SW 1271 (cell line): ENCODE data around the gene PPM1D.
"Not testable (repeated sequence)": the region's sequence is repeated elsewhere in the genome, so short reads cannot be mapped to it uniquely, and the experiment has no call there.

Experiments
- DNase-seq, 2 experiments: peaks; one replicate each; lab custom pipeline; 2025; lab: John Stamatoyannopoulos, UW

The PPM1D gene

DNA sequence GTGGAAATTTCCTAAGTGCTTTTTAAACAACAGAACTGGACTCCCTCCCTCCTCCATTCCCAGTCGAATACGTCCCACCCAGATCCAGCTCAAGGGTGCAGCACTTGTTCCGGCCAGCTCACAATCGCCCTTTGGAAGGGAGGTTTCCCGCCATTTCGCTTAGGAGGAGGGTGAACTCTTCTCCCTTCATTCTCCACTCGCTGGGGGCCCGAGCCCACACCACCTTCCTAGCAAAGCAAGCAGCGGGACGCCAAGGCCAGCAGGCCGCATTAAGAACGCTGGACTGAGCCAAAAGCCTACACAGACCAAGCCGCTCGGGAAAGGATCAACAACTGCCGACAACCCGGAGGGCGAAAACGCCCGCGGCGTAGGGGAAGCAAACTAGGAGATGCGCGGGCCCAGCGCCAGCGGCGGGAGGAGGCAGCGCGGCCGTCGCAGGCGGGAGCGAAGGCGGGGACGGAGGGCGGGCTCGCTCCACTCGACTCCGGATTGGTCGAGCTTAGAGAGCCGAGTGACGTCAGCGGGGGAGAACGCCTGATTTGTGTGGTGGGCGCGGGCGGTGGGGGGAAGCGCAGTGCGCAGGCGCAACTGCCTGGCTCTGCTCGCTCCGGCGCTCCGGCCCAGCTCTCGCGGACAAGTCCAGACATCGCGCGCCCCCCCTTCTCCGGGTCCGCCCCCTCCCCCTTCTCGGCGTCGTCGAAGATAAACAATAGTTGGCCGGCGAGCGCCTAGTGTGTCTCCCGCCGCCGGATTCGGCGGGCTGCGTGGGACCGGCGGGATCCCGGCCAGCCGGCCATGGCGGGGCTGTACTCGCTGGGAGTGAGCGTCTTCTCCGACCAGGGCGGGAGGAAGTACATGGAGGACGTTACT is at the start of gene PPM1D:
PPM1D (plus strand) TSS at position 574 of the 870 bp plus-strand sequence; CDS start at position 796, 222 bp downstream.
- DNase-seq = peak; percentile 96 to 97

- not testable (repeated sequence) for DNase-seq
Measured at GRCh38 chr17:60552255-60552654, 47.7 kb upstream of the PPM1D start.

GRCh38 chr17:60554377-60554788 is 45.6 kb upstream of the PPM1D start:
- peak in 1 of 2 experiments; percentile 28 for DNase-seq

DNA sequence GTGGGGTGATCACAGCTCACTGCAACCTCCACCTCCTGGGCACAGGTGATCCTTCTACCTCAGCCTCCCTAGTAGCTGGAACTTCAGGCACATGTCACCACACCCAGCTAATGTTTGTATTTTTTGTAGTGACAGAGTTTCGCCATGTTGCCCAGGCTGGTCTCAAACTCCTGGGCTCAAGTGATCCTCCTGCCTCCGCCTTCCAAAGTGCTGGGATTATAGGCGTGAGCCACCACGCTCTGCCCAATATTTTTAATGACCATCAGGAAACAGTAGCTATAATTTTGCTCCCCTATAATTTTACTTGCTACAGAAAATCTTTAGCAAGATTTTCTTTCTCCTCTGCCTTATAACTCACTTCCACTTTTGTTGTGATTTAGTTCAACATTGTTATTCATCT is 44.2 kb upstream of the PPM1D start:
- no peak for DNase-seq

- no peak for DNase-seq
Measured at GRCh38 chr17:60557805-60558204, 42.2 kb upstream of the PPM1D start.

DNA sequence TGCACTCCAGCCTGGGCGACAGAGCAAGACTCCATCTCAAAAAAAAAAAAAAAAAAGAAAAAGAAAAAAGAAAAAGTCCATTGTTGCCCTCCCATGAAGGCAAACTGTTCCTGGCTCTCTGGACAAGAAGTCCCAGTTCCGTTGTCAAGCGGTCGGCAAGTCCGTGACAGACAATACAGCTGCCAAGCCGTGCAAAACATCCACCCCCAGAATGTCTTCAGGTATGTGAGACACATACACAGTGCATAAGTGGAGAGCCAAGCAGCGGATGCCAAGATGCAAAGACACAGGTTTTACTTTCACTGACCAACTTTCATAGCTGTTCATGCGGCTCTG is 40.4 kb upstream of the PPM1D start:
- no peak for DNase-seq

DNA sequence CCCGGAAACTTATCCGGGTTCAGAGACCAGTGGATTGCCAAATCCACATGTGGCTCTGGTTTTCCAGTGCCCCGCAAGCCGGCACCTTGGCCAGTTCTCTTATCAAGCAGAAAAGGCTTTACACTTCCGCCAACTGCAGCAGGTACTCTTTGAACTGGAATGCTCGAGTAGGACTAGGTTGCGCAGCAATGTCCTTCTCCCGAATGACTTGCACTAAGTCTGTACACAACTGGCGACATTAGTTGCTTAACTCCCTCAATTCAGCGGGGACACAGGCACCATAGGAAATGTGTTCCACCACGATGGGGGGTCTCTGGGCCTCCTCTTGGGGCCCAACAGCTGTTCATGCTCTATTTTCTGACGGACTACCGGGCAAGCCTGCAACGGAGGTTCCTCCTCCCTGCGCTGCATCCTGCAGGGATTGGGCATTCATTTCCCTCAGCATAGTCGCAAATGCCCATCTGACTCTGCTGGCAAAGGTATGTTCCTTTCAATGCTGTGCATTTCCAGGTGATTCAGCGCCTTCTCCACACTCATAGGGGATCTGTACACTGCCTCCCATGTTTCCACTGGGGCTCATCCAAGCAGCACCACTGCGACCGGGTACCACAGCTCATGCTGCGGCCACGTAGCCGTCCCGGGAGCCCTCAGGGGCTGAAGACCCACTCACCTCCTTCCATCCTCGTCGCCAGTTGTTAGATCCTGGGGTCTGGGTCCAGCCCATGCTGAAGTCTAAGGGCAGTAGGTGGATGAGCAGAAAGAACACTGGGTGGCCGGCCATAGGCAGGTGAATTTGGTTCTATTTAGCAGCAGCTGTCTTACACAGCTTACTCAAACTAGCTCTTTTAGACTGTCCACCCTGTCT is 39.8 kb upstream of the PPM1D start:
- DNase-seq = no peak

DNA sequence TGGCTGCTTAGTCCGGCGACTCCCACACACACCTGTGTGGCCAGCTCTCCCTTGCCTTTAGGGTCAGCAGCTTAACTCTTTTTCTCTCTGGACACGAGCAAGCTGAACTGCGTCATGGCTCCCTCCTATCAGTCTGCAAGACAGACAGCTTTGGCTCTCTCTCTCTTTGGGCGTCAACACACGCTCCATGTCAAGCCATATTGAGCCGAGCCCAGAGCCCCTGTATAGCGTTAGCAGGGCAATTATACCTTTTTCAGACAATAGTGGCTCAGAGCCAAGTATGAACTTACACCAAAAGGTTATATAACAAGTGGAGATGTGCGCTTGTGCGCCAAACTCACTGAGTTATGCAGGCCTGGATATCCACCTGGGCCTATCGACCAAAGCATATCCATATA is 39.1 kb upstream of the PPM1D start:
- no peak for DNase-seq

DNA sequence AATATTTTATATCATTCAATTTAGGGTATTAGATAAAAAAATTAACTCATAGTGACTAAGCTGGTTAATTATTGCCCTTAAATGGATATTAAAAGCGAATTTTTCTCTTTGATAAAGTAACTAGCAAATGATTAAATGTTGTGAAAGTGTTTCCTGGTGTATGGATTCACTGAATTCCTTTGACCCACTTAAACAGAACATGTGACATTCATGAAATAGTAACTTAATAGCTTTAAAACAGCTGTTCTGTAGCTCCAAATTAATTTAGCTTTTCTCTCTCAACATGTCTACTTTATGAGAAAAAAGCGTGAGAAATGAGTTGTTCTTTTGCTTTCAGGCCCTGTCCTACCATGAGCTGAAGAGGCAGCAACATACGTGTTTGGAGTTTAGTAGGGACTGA is 37.6 kb upstream of the PPM1D start:
- DNase-seq = no peak

DNA sequence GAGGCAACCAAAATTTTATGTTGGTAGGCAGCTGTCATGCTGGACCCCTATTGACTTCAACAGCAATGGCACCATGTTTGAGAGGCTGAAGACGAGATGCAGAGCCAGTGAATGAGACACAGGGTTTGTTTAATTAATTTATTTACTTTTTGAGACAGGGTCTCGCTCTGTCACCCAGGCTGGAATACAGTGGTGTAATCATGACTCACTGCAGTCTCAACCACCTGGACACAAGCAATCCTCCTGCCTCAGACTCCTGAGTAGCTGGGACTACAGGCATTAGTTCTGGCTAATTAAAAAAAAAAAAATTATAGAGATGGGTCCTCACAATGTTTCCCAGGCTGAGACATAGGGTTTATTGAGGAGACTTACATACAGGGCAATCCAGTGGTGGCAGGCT is 36.2 kb upstream of the PPM1D start:
- no peak for DNase-seq

DNA sequence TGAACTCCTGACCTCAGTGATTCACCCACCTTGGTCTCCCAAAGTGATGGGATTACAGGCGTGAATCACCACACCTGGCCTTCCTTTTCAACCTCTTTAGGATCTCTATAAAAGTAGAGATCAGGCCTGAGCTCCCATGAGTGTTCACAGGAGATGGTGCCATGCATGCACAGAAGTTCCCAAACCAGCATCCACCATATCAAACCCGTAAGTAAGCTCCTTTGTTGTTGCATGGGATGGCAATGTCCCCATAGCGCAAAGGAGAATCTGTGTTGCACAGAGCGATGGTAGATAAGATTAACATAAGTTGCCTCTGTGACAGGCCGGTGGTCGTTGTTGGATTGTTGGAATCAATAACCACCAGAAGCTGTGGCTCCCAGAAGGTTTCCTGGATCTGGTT is 34.8 kb upstream of the PPM1D start:
- DNase-seq = no peak

GRCh38 chr17:60573236-60574051 is 26.5 kb upstream of the PPM1D start:
- DNase-seq = no peak

DNA sequence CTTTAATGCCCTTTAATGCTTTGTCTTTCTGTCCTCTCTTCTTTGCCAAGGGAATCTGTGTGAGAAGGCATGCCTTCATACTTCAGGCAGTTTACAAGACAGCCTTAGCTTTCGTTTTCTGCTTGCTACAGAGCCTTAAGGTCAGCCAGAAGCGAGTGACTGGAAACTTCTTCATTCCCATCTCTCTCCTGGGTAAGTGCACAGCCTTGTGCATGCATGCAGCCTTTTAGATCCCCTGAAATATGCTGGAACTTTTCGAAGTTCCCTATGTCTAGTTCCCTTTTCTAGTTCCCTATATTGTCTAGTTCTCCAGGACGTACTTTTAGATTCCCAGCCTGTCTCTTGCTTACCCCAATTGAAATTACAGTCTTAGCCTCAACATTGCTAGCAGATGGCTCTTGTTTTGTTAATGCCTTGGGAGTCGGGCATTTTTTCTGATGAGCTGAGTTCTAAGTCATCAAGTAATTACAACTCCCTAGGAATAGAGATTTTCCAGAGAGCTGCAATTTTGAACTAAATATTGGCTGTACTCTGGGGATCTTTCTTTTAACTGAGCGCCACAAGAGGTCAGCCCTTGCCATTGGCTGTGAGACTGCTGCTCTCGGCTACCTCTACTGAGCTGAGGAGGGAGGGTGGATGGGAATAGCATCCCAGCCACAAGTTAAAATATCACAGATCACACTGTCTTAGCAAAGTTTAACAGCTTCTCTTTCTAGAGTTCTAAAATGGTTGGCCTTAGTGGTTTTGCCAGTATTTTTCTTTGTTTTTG is 22.7 kb upstream of the PPM1D start:
- no peak for DNase-seq

- no peak for DNase-seq
Measured at GRCh38 chr17:60579090-60579489, 20.9 kb upstream of the PPM1D start.

DNA sequence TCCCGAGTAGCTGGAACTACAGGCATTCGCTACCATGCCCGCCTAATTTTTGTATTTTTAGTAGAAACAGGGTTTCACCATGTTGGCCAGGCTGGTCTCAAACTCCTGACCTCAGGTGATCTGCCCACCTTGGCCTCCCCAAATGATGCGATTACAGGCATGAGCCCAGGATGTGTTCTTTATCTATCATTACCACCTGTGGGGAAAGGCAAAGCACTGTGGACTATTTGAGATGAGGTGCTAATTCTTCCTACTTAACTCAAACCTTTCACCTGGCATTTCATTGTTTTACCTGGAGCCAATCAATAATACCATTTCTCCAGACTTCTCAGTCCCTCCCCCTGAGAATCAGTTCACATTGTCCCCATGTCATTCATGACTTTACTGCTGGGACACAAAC is 20.4 kb upstream of the PPM1D start:
- DNase-seq = no peak

DNA sequence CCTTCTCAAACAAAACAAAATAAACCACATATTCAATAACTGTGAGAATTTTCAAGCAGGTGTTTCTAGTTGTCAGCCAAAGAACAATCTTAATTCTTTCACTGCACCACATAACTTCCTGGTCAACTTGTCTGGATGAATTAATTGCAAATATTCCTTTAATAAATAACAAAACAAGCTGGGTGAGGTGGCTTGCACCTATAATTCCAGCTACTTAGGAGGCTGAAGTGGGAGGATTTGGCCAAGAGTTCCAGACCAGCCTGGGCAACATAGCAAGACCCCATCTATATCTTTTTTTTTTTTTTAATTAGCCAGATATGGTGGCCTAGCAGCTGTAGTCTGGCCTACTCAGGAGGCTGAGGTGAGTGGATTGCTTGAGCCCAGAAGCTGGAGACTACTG is 17.0 kb upstream of the PPM1D start:
- DNase-seq = no peak

DNA sequence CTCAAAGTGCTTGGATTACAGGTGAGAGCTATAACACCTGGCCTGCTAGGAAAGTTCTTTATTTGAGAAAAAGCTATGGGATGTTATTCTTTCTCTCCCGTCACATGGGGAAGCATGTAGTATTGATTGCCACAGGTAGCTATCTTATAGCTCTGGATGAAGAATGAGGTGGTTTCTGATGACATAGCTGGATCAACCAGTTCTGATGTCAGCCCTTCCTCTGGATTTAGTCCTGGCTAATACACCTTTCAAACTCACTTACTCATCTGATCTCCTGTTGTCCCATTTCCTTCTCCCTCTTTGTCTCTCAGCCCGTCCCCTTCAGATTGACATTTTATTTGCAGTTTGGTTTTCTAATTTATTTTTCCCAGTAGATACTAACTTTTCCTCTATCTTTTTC is 14.1 kb upstream of the PPM1D start:
- no peak for DNase-seq

DNA sequence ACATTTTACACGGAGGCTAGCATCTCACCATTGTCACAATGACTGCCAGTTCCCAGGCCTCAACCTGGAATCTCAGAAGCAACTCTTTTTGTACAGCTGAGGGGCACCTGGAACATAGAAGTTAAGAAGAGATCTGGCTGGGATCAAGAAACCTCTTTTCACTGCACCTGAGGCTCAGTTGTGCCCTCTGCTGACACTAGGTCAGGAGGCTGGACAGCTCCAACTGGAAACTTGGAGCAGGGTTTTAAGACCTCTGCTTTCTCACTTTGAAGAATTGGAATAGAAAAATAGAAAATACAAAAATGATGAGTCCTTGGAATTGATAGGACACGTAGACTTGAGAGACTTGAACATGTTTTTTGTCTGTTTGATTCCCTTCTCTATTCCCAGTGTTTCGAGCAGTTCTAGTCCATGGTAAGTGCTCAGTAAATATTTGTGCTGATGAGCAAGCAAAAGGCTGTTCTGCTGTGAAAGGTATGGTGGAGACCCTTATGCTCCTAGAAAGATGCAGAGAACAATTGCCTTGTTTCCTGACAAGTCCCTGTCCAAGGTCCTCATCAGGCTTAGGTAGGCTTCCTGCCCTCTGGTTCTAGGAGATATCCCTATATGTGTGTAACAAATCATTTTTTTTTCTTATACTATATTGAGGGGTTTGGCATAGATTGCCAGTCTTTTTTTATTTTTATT is 13.6 kb upstream of the PPM1D start:
- peak in 1 of 2 experiments; percentile 9 for DNase-seq

- DNase-seq = no peak
Measured at GRCh38 chr17:60590070-60590469, 9.9 kb upstream of the PPM1D start.

GRCh38 chr17:60592750-60593149 is 7.2 kb upstream of the PPM1D start:
- no peak for DNase-seq
